Panc1 (cell line): Measurements from ENCODE around the gene MYLK. TPM values are rescaled to one million over a fixed set of nuclear protein-coding genes. Genes with fewer than 3 reads are reported as not detected.

ENCODE experiments used
- ATAC-seq: fragments of 200-7000 bp; cut with Tn5 transposase; 2 replicates; pipeline ENCODE4 v1.9.1; 2020; ENCODE audit warnings: mild to moderate bottlenecking, moderate library complexity
- BruUV-seq: library from RNA; stranded (reverse); fragments of 400-500 nt; replicated peaks from 2 replicates; lab custom pipeline; 2021; lab: Mats Ljungman, UMichigan
- CTCF ChIA-PET: fragments of 300-600 bp; sonication (Branson Sonifier 250); formaldehyde crosslinking; loops from one replicate; lab custom pipeline; 2022; ENCODE audit warnings: antibody characterized with exemption; lab: Charles Lee
- POLR2A ChIA-PET: fragments of 300-600 bp; sonication (Branson Sonifier 250); formaldehyde crosslinking; loops from one replicate; lab custom pipeline; 2022; ENCODE audit warnings: antibody characterized with exemption; lab: Charles Lee
- DNase-seq: peaks from one replicate; pipeline ENCODE4 v3.0.0-alpha.2; 2010; ENCODE audit warnings: low read depth, low spot score
- H3K27ac ChIP-seq: 2 replicates; pipeline ENCODE4 v1.5.1; 2011; ENCODE audit warnings: mild to moderate bottlenecking, low read length, inconsistent platforms
- H3K27me3 ChIP-seq: fragments of 200-500 bp; sonication (Bioruptor generic); 2 replicates; pipeline ENCODE4 v1.6.0; 2014; ENCODE audit warnings: low read length, inconsistent platforms; ENCODE audit not compliant: control insufficient read depth, insufficient read depth
- H3K36me3 ChIP-seq: fragments of 200-500 bp; sonication (Bioruptor generic); 2 replicates; pipeline ENCODE4 v1.5.1; 2014; ENCODE audit warnings: inconsistent platforms, mild to moderate bottlenecking, low read length, moderate library complexity; ENCODE audit not compliant: control insufficient read depth, insufficient read depth
- H3K4me1 ChIP-seq: 2 replicates; pipeline ENCODE4 v1.5.1; 2011; ENCODE audit warnings: inconsistent platforms, mild to moderate bottlenecking, low read length, moderate library complexity; ENCODE audit not compliant: control insufficient read depth, insufficient read depth
- H3K4me3 ChIP-seq, 2 experiments: 2 replicates each; pipeline ENCODE4 v1.5.1; 2011 to 2012; ENCODE audit warnings: low read depth in 2 of 2, low read length in 2 of 2, mild to moderate bottlenecking in 2 of 2, inconsistent platforms in 1 of 2, moderate library complexity in 1 of 2
- H3K9me3 ChIP-seq: fragments of 200-500 bp; sonication (Bioruptor generic); 2 replicates; pipeline ENCODE4 v1.5.1; 2014; ENCODE audit warnings: low read depth, mild to moderate bottlenecking, inconsistent platforms, low read length, moderate library complexity; ENCODE audit not compliant: control insufficient read depth, insufficient read depth
- CTCF ChIP-seq: fragments of 450-650 bp; IDR thresholded peaks from 2 replicates; pipeline ENCODE4 v1.5.1; 2017; ENCODE audit warnings: mild to moderate bottlenecking
- POLR2AphosphoS5 ChIP-seq: IDR thresholded peaks from 2 replicates; pipeline ENCODE4 v1.6.1; 2012; ENCODE audit warnings: mild to moderate bottlenecking, low read depth, low read length, moderate library complexity
- REST ChIP-seq, 2 experiments: IDR thresholded peaks; 2 replicates each; pipeline ENCODE4 v1.6.1; 2011 to 2012; ENCODE audit warnings: low read depth in 2 of 2, control low read depth in 1 of 2, low read length in 1 of 2, mild to moderate bottlenecking in 1 of 2, moderate library complexity in 1 of 2; ENCODE audit not compliant: insufficient read depth in 1 of 2
- SIN3A ChIP-seq: IDR thresholded peaks from 2 replicates; pipeline ENCODE4 v1.6.1; 2012; ENCODE audit warnings: low read depth, mild to moderate bottlenecking, low read length, moderate library complexity, borderline replicate concordance; ENCODE audit not compliant: insufficient read depth
- TCF7L2 ChIP-seq: IDR thresholded peaks from 2 replicates; pipeline ENCODE4 v1.6.1; 2011; ENCODE audit warnings: mild to moderate bottlenecking, low read depth, low read length, inconsistent platforms
- in situ Hi-C: cut with HindIII; loops from 2 replicates; pipeline ENCODE4 v1.10.0; 2016; ENCODE audit warnings: low sequenced_read_pairs, low pct_unique_long_range_greater_than_20kb
- intact Hi-C: fragments of 100-400 bp; cut with micrococcal nuclease; formaldehyde crosslinking; loops from one replicate; pipeline ENCODE4 v1.10.0; 2022; ENCODE audit not compliant: unreplicated experiment
- total RNA-seq: library from RNA; stranded (reverse); gene quantifications from one replicate; pipeline ENCODE4 v1.2.1, GENCODE V29; 2021; ENCODE audit not compliant: unreplicated experiment

Gene MYLK
- total RNA-seq, 1 experiment from 2014 or later = 29.7 TPM

GRCh38 chr3:123795471-123796251, 88.5 kb downstream of the MYLK start:
- Histone ChIP-seq H3K27ac (no peak overlapping the region), H3K4me3 (no peak overlapping the region), H3K4me1 (no peaks in the 10 kb centered on the region), H3K27me3 (no peaks in the 10 kb centered on the region), H3K9me3 (no peaks in the 10 kb centered on the region), H3K36me3 (no peaks in the 10 kb centered on the region)
- no peak for ATAC-seq
- DNase-seq = no peak
- intact Hi-C loops (no loop called here), in situ Hi-C loops (no loop called here)
- no peak for TF ChIP-seq TCF7L2
- no peak for TF ChIP-seq REST (IDR thresholded peaks at IDR 0.05; ENCODE audit: insufficient read depth in 1 of 2, low read depth in 2 of 2, low read length in 1 of 2)
- no peak for TF ChIP-seq SIN3A
- no peak for TF ChIP-seq POLR2AphosphoS5
- TF ChIP-seq CTCF = no peak
- CTCF ChIA-PET = no interaction called here
- no TSS peak for BruUV-seq
- POLR2A ChIA-PET = no interaction called here

GRCh38 chr3:123793425-123793824, 90.7 kb downstream of the MYLK start:
- POLR2A ChIA-PET = no interaction called here
- Histone ChIP-seq H3K4me1 (no peaks in the 10 kb centered on the region), H3K36me3 (no peaks in the 10 kb centered on the region), H3K9me3 (no peaks in the 10 kb centered on the region), H3K27ac (no peak overlapping the region), H3K4me3 (no peak overlapping the region), H3K27me3 (no peaks in the 10 kb centered on the region)
- in situ Hi-C loops = no loop called here
- DNase-seq = no peak
- intact Hi-C loops = no loop called here
- no peak for ATAC-seq
- BruUV-seq = no TSS peak
- TF ChIP-seq SIN3A = no peak
- TF ChIP-seq CTCF = no peak
- no peak for TF ChIP-seq POLR2AphosphoS5
- no peak for TF ChIP-seq TCF7L2
- TF ChIP-seq REST (IDR thresholded peaks at IDR 0.05; ENCODE audit: insufficient read depth in 1 of 2, low read depth in 2 of 2, low read length in 1 of 2) = no peak
- CTCF ChIA-PET = no interaction called here
